ENCODE measurements around the gene NDUFB8.

DNA sequence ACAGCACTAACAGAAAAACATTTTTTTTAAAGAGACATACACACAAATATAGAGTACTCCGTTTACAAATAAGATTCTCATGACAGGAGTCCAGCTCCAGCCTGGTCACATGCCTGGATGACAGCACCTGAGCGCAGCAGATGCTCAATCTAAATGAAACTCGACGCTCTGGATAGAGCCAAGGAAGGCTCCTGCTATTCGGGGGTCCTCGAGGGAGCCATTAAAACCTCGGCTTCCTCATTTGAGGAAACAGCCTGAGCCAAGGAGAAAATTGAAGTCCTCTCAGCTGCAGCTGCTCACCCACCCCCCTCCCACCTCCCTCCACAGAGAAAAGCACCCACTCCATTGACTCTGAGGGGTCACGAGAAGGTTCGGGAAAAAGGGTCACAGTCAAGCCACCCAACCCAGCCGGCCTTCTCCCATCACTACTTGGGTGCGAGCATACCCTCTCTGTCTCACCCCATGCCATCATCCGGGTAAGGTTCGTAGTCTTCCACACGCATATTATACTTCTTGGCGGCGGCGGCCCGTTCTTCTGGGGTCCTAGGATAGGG, 673 bp downstream of the NDUFB8 start:
- TF ChIP-seq, protein P1, sequence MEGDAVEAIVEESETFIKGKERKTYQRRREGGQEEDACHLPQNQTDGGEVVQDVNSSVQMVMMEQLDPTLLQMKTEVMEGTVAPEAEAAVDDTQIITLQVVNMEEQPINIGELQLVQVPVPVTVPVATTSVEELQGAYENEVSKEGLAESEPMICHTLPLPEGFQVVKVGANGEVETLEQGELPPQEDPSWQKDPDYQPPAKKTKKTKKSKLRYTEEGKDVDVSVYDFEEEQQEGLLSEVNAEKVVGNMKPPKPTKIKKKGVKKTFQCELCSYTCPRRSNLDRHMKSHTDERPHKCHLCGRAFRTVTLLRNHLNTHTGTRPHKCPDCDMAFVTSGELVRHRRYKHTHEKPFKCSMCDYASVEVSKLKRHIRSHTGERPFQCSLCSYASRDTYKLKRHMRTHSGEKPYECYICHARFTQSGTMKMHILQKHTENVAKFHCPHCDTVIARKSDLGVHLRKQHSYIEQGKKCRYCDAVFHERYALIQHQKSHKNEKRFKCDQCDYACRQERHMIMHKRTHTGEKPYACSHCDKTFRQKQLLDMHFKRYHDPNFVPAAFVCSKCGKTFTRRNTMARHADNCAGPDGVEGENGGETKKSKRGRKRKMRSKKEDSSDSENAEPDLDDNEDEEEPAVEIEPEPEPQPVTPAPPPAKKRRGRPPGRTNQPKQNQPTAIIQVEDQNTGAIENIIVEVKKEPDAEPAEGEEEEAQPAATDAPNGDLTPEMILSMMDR (IDR thresholded peaks at IDR 0.05) = no peak
- no peak for TF ChIP-seq POLR2A (IDR thresholded peaks at IDR 0.05)
